HG03045 (cell line): ENCODE results near the gene KDM4B.

ENCODE experiments used
- ATAC-seq: cut with Tn5 transposase; IDR thresholded peaks from one replicate; pipeline ENCODE4 v1.9.1; 2021; ENCODE audit warnings: mild to moderate bottlenecking, moderate library complexity; ENCODE audit not compliant: unreplicated experiment

Gene KDM4B

GRCh38 chr19:5132206-5132560 is 163.3 kb downstream of the KDM4B start:
- no peak for ATAC-seq

GRCh38 chr19:5132698-5133651 is 164.1 kb downstream of the KDM4B start:
- no peak for ATAC-seq

- no peak for ATAC-seq
Observed at GRCh38 chr19:5133986-5134595, 165.2 kb downstream of the KDM4B start.

GRCh38 chr19:5134691-5135090 is 165.8 kb downstream of the KDM4B start:
- no peak for ATAC-seq

GRCh38 chr19:5136073-5136855 is 167.4 kb downstream of the KDM4B start:
- ATAC-seq = no peak

GRCh38 chr19:5137114-5137513 is 168.2 kb downstream of the KDM4B start:
- no peak for ATAC-seq

GRCh38 chr19:5137571-5138124 is 168.7 kb downstream of the KDM4B start:
- ATAC-seq = no peak

- no peak for ATAC-seq
Observed at GRCh38 chr19:5138606-5139582, 170.0 kb downstream of the KDM4B start.

GRCh38 chr19:5139583-5140325 is 170.8 kb downstream of the KDM4B start:
- ATAC-seq = no peak

GRCh38 chr19:5141129-5141849 is 172.4 kb downstream of the KDM4B start:
- no peak for ATAC-seq

- no peak for ATAC-seq
Observed at GRCh38 chr19:5141850-5142724, 173.2 kb downstream of the KDM4B start.

GRCh38 chr19:5142725-5143097 is 173.8 kb downstream of the KDM4B start:
- ATAC-seq = no peak

- ATAC-seq = no peak
Observed at GRCh38 chr19:5143471-5144411, 174.8 kb downstream of the KDM4B start.

- no peak for ATAC-seq
Observed at GRCh38 chr19:5144545-5145179, 175.7 kb downstream of the KDM4B start.

- no peak for ATAC-seq
Observed at GRCh38 chr19:5145521-5146511, 176.9 kb downstream of the KDM4B start.
